Prostate gland (tissue), 2 donors: ENCODE measurements around the gene RC3H2.

ENCODE experiments used
- CTCF ChIP-seq, 4 experiments: fragments of 200-600 bp in 2 of 4; fragments of 450-650 bp in 2 of 4; sonication (generic) in 2 of 4; IDR thresholded peaks; 1 replicate in 3 of 4; 2 replicates in 1 of 4; pipeline ENCODE4 v1.5.1; 2016 to 2019; ENCODE audit warnings: antibody characterized with exemption in 4 of 4, mild to moderate bottlenecking in 2 of 4, moderate library complexity in 2 of 4
- POLR2A ChIP-seq: fragments of 450-650 bp; IDR thresholded peaks from one replicate; pipeline ENCODE4 v1.6.1; 2016; ENCODE audit warnings: antibody characterized with exemption, mild to moderate bottlenecking
- POLR2AphosphoS5 ChIP-seq: sonication (generic); formaldehyde crosslinking; IDR thresholded peaks from one replicate; pipeline ENCODE4 v1.6.1; 2017; ENCODE audit warnings: antibody characterized with exemption

DNA sequence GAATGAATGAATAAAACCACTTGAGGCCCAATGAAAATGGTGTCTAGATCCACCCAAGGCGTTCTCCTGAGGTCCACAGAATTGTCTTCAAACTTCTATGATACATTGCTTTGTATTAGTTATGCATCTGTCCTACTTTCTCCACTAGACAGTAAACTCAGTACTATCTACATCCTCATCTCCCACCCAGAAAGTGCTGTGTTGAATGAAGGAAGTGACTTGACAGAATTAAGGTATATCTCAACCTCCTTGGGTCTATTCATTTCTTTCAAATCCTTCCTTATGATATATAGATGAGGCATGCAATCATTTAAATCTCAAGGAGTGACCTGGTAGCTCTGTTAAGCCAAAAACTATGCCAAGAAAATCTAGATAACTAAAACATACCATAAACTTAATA lies 61.0 kb downstream of the RC3H2 start:
- TF ChIP-seq CTCF (IDR thresholded peaks at IDR 0.05) (no peak), POLR2A (no peak), POLR2AphosphoS5 (no peak)
